NB4 (cell line): Measurements from ENCODE around the gene BICRA.

Experiments used
- CTCF ChIP-seq: IDR thresholded peaks from one replicate; pipeline ENCODE4 v1.5.1; 2012; ENCODE audit warnings: low read depth, low read length
- MAX ChIP-seq: IDR thresholded peaks from 2 replicates; pipeline ENCODE4 v1.6.1; 2011; ENCODE audit warnings: low read depth, low read length
- POLR2A ChIP-seq: IDR thresholded peaks from 2 replicates; pipeline ENCODE4 v1.6.1; 2011; ENCODE audit warnings: mild to moderate bottlenecking; ENCODE audit not compliant: insufficient read length; ENCODE audit errors: extremely low read depth

DNA sequence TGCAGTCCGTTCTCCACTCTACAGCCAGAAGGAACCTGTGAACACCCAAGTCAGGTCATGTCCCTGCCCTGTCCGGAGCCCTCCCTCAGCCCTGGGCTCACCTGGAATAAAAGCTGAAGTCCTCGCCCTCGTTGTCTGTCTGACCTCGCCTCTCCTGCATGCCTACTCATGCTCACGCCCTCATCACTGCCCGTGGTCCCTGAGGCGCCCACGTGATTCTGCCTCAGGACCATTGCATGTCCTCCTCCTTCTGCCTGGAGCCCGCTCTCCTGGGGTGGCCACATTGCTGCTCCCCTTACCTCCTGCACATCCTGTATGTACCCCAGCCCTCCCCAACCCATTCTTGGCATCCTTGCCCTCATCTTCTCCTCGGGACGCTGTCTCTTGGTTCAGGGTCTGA, 42.2 kb downstream of the BICRA start:
- TF ChIP-seq MAX (no peak), CTCF (no peak), POLR2A (no peak)
